Right cardiac atrium (tissue), 5 donors: ENCODE data around the gene SPINK1. TPM values are rescaled to one million over a fixed set of nuclear protein-coding genes. Genes with fewer than 3 reads are reported as not detected.
"Not testable (repeated sequence)": the region's sequence is repeated elsewhere in the genome, so short reads cannot be mapped to it uniquely, and the experiment has no call there.

Experiments used
- ATAC-seq, 2 donors: fragments of 200-7000 bp; cut with Tn5 transposase; one replicate each; pipeline versions ENCODE4 v1.8.0 to v1.9.1; 2020; ENCODE audit warnings: moderate library complexity in 2 of 2, mild to moderate bottlenecking in 1 of 2
- DNase-seq, 3 donors: peaks; one replicate each; pipeline ENCODE4 v3.0.0-alpha.2; 2020
- H3K27ac ChIP-seq: one replicate; pipeline ENCODE4 v1.5.1; 2013; ENCODE audit warnings: mild to moderate bottlenecking, low read length, control low read depth, moderate library complexity
- H3K27me3 ChIP-seq: one replicate; pipeline ENCODE4 v1.6.1; 2013; ENCODE audit not compliant: control insufficient read depth, insufficient read depth
- H3K4me1 ChIP-seq: one replicate; pipeline ENCODE4 v1.6.1; 2013; ENCODE audit warnings: low read length; ENCODE audit not compliant: control insufficient read depth, insufficient read depth
- H3K4me3 ChIP-seq: one replicate; pipeline ENCODE4 v1.5.1; 2013; ENCODE audit warnings: low read length, control low read depth
- H3K9me3 ChIP-seq: one replicate; pipeline ENCODE4 v1.6.1; 2013; ENCODE audit warnings: low read length; ENCODE audit not compliant: control insufficient read depth
- WGBS: extraction: QIAGEN DNeasy Blood & Tissue Kit; methylation state at CpG from one replicate; pipeline ENCODE4 v1.1.7; 2013; 5-methylcytosine and 5-hydroxymethylcytosine counted together
- intact Hi-C, 4 donors: fragments of 100-400 bp; cut with DNase I; formaldehyde crosslinking; loops; one replicate each; pipeline versions ENCODE4 v1.11.0 to v1.14.0; 2022 to 2023
- polyA plus RNA-seq: library from polyadenylated mRNA; stranded (reverse); fragments of 200-250 nt; gene quantifications from one replicate; pipeline ENCODE4 v1.2.3, GENCODE V29; 2013
- total RNA-seq, 4 donors: library from RNA; stranded (reverse); fragmentation: NEBNext Ultra II Directional; extraction: Animal tissue kit (Norgen Biotek cat#: 25700); gene quantifications; one replicate each; pipeline ENCODE4 v1.2.1, GENCODE V29; 2021
- donor health status: healthy with polysubstance abuse.
- donor health status: DM: no; HTN: yes; CAD: no.
- donor health status: DM: no; HTN: no; CAD: no.
- donor health status: DM: no; HTN: yes; CAD: no; lungs with severe emphysema.
- donor health status: DM: yes; HTN: yes; CAD: no.

The SPINK1 gene
- total and polyA plus RNA-seq, 5 donors, result 0.38 to 1.3 TPM; not detected in 3

- H3K4me3 ChIP-seq, H3K9me3 ChIP-seq, ATAC-seq, intact Hi-C loops, H3K4me1 ChIP-seq, DNase-seq, H3K27ac ChIP-seq, H3K27me3 ChIP-seq: not testable (repeated sequence)
- 79% methylated on average over 6 of the region's 6 CpGs for WGBS
Observed at GRCh38 chr5:147869892-147870291, 38.4 kb upstream of the SPINK1 start.

GRCh38 chr5:147869112-147869511 lies 37.6 kb upstream of the SPINK1 start:
- DNase-seq, result no peak
- no peaks in the 10 kb centered on the region for H3K9me3 ChIP-seq
- intact Hi-C loops, result no loop called here
- no peaks in the 10 kb centered on the region for H3K27me3 ChIP-seq
- no peak overlapping the region for H3K27ac ChIP-seq
- no peak overlapping the region for H3K4me3 ChIP-seq
- WGBS, result 54% methylated on average over 4 of the region's 4 CpGs
- no peaks in the 10 kb centered on the region for H3K4me1 ChIP-seq
- ATAC-seq, result no peak

- ATAC-seq, result no peak
- Histone ChIP-seq H3K27ac (no peak overlapping the region), H3K9me3 (no peaks in the 10 kb centered on the region), H3K4me1 (no peaks in the 10 kb centered on the region), H3K4me3 (no peak overlapping the region), H3K27me3 (no peaks in the 10 kb centered on the region)
- no peak for DNase-seq
- WGBS, result 51% methylated on average over 3 of the region's 3 CpGs
- intact Hi-C loops, result no loop called here
Observed at GRCh38 chr5:147863454-147864158, 32.1 kb upstream of the SPINK1 start.

GRCh38 chr5:147860641-147861025 lies 29.2 kb upstream of the SPINK1 start:
- intact Hi-C loops, result no loop called here
- 81% methylated on average over 1 of the region's 1 CpG for WGBS
- H3K9me3 ChIP-seq, result no peaks in the 10 kb centered on the region
- no peaks in the 10 kb centered on the region for H3K4me1 ChIP-seq
- H3K4me3 ChIP-seq, result no peak overlapping the region
- ATAC-seq, result no peak
- H3K27ac ChIP-seq, result no peak overlapping the region
- DNase-seq, result no peak
- no peaks in the 10 kb centered on the region for H3K27me3 ChIP-seq

- DNase-seq (no peak), ATAC-seq (no peak)
- intact Hi-C loops, result loop anchor here in 2 of 4 donors (5.0 to 10.0 kb wide), 2 partner anchors 75 to 77 kb away; no protein-coding TSS in a partner anchor
- H3K27me3 ChIP-seq, result no peaks in the 10 kb centered on the region
- 85% methylated on average over 3 of the region's 3 CpGs for WGBS
- H3K4me3 ChIP-seq, result no peak overlapping the region
- H3K27ac ChIP-seq, result no peak overlapping the region
- H3K4me1 ChIP-seq, result no peaks in the 10 kb centered on the region
- no peaks in the 10 kb centered on the region for H3K9me3 ChIP-seq
Observed at GRCh38 chr5:147859962-147860640, 28.6 kb upstream of the SPINK1 start.

- intact Hi-C loops, result loop anchor here in 2 of 4 donors (5.0 to 10.0 kb wide), 2 partner anchors 76 to 79 kb away; no protein-coding TSS in a partner anchor
- no peak for DNase-seq
- no peak overlapping the region for H3K4me3 ChIP-seq
- no peaks in the 10 kb centered on the region for H3K27me3 ChIP-seq
- 70% methylated on average over 1 of the region's 1 CpG for WGBS
- no peak overlapping the region for H3K27ac ChIP-seq
- ATAC-seq, result no peak
- no peaks in the 10 kb centered on the region for H3K4me1 ChIP-seq
- no peaks in the 10 kb centered on the region for H3K9me3 ChIP-seq
Observed at GRCh38 chr5:147858565-147858964, 27.1 kb upstream of the SPINK1 start.

GRCh38 chr5:147857302-147858129 lies 26.0 kb upstream of the SPINK1 start:
- Histone ChIP-seq H3K27ac (no peak overlapping the region), H3K9me3 (no peaks in the 10 kb centered on the region), H3K4me3 (no peak overlapping the region), H3K27me3 (no peaks in the 10 kb centered on the region), H3K4me1 (no peaks in the 10 kb centered on the region)
- intact Hi-C loops, result loop anchor here in 2 of 4 donors (5.0 to 10.0 kb wide), 2 partner anchors 77 to 80 kb away; no protein-coding TSS in a partner anchor
- DNase-seq (peak in 2 of 3 donors; percentile 43 to 69), ATAC-seq (peak in 1 of 2 donors; percentile 62)
- WGBS, result under 1% methylated on average over 2 of the region's 2 CpGs

GRCh38 chr5:147856801-147857200 lies 25.3 kb upstream of the SPINK1 start:
- intact Hi-C loops, result loop anchor here in 2 of 4 donors (5.0 to 10.0 kb wide), 2 partner anchors 78 to 80 kb away; no protein-coding TSS in a partner anchor
- no peaks in the 10 kb centered on the region for H3K9me3 ChIP-seq

GRCh38 chr5:147855774-147856069 lies 24.3 kb upstream of the SPINK1 start:
- intact Hi-C loops, result loop anchor here in 2 of 4 donors (5.0 to 10.0 kb wide), 2 partner anchors 79 to 82 kb away; no protein-coding TSS in a partner anchor
- H3K27me3 ChIP-seq, result peaks cover 2% of the 10 kb centered on the region
- WGBS, result 40% methylated on average over 4 of the region's 4 CpGs
- no peak for ATAC-seq
- H3K4me1 ChIP-seq, result no peaks in the 10 kb centered on the region
- no peak for DNase-seq
- H3K4me3 ChIP-seq, result no peak overlapping the region
- H3K27ac ChIP-seq, result no peak overlapping the region
- H3K9me3 ChIP-seq, result no peaks in the 10 kb centered on the region

More at GRCh38 chr5:147856801-147857200, 25.3 kb upstream of the SPINK1 start:
- Histone ChIP-seq H3K4me3 (no peak overlapping the region), H3K27me3 (peaks cover under 1% of the 10 kb centered on the region), H3K4me1 (no peaks in the 10 kb centered on the region), H3K27ac (no peak overlapping the region)
- ATAC-seq, result no peak
- DNase-seq, result no peak

GRCh38 chr5:147854894-147855773 lies 23.7 kb upstream of the SPINK1 start:
- no peaks in the 10 kb centered on the region for H3K9me3 ChIP-seq
- ATAC-seq (no peak), DNase-seq (no peak)
- no peaks in the 10 kb centered on the region for H3K4me1 ChIP-seq
- peaks cover 2% of the 10 kb centered on the region for H3K27me3 ChIP-seq
- WGBS, result 74% methylated on average over 11 of the region's 11 CpGs
- no peak overlapping the region for H3K4me3 ChIP-seq
- intact Hi-C loops, result loop anchor here in 2 of 4 donors (5.0 to 10.0 kb wide), 2 partner anchors 80 to 82 kb away; no protein-coding TSS in a partner anchor
- no peak overlapping the region for H3K27ac ChIP-seq
